Naive thymus-derived CD4-positive, alpha-beta T cell (primary cell): ENCODE results near the gene PDXP. TPM values are rescaled to one million over a fixed set of nuclear protein-coding genes. Genes with fewer than 3 reads are reported as not detected.
A peak's percentile ranks its signal among the peaks of the same experiment; 100 is the strongest.

Source experiments
- ATAC-seq: fragments of 150-1000 bp; cut with Tn5 transposase; 2 replicates; pipeline ENCODE4 v1.10.0; 2021; ENCODE audit warnings: mild to moderate bottlenecking, moderate library complexity
- CTCF ChIA-PET: fragments of 350-600 bp; sonication (Branson Sonifier 250); formaldehyde crosslinking; loops from one replicate; lab custom pipeline; 2021; ENCODE audit warnings: antibody characterized with exemption; lab: Charles Lee
- POLR2A ChIA-PET: fragments of 350-600 bp; sonication (Branson Sonifier 250); formaldehyde crosslinking; loops from one replicate; lab custom pipeline; 2021; ENCODE audit warnings: antibody characterized with exemption, inconsistent platforms; lab: Charles Lee
- DNase-seq, 9 donors: peaks; one replicate each; pipeline versions ENCODE4 v3.0.0 to v3.0.0-alpha.2; 2020 to 2022; ENCODE audit warnings: mixed read lengths in 1 of 9
- H3K27ac ChIP-seq: one replicate; pipeline ENCODE4 v1.7.0; 2013; ENCODE audit warnings: mild to moderate bottlenecking, low read depth, low read length, moderate library complexity
- H3K27me3 ChIP-seq, 2 donors: one replicate each; pipeline ENCODE4 v1.7.0; 2013; ENCODE audit warnings: low read length in 2 of 2, mild to moderate bottlenecking in 2 of 2, moderate library complexity in 2 of 2; ENCODE audit not compliant: control insufficient read depth in 2 of 2, insufficient read depth in 2 of 2
- H3K36me3 ChIP-seq, 3 experiments: 1 replicate in 2 of 3; 2 replicates in 1 of 3; pipeline ENCODE4 v1.7.0; 2013; ENCODE audit warnings: low read length in 3 of 3, mild to moderate bottlenecking in 3 of 3, moderate library complexity in 1 of 3; ENCODE audit not compliant: insufficient read depth in 3 of 3, control insufficient read depth in 2 of 3
- H3K4me1 ChIP-seq, 2 donors: one replicate each; pipeline ENCODE4 v1.7.0; 2013; ENCODE audit warnings: low read length in 2 of 2, mild to moderate bottlenecking in 2 of 2, moderate library complexity in 1 of 2; ENCODE audit not compliant: control insufficient read depth in 2 of 2, insufficient read depth in 2 of 2
- H3K4me3 ChIP-seq: 2 replicates; pipeline ENCODE4 v1.7.0; 2013; ENCODE audit warnings: mild to moderate bottlenecking, low read length
- H3K9me3 ChIP-seq, 3 experiments: 1 replicate in 2 of 3; 2 replicates in 1 of 3; pipeline ENCODE4 v1.7.0; 2013; ENCODE audit warnings: low read length in 3 of 3; ENCODE audit not compliant: control insufficient read depth in 2 of 3
- H3K27ac Mint-ChIP-seq, 9 donors: one replicate each; pipeline ENCODE4 v1.8.0; 2020 to 2022; ENCODE audit warnings: mixed read lengths in 9 of 9, mild to moderate bottlenecking in 8 of 9, moderate library complexity in 5 of 9, inconsistent platforms in 2 of 9
- H3K27me3 Mint-ChIP-seq, 5 donors: one replicate each; pipeline ENCODE4 v1.8.0; 2021 to 2022; ENCODE audit warnings: mixed read lengths in 5 of 5, mild to moderate bottlenecking in 1 of 5
- H3K36me3 Mint-ChIP-seq, 5 donors: one replicate each; pipeline ENCODE4 v1.8.0; 2020 to 2022; ENCODE audit warnings: mixed read lengths in 5 of 5, mild to moderate bottlenecking in 3 of 5, inconsistent platforms in 1 of 5
- H3K4me1 Mint-ChIP-seq, 7 donors: one replicate each; pipeline ENCODE4 v1.8.0; 2020 to 2022; ENCODE audit warnings: mixed read lengths in 7 of 7, mild to moderate bottlenecking in 3 of 7, inconsistent platforms in 1 of 7
- H3K4me3 Mint-ChIP-seq, 10 donors: one replicate each; pipeline ENCODE4 v1.8.0; 2020 to 2022; ENCODE audit warnings: mild to moderate bottlenecking in 10 of 10, mixed read lengths in 10 of 10, moderate library complexity in 6 of 10, inconsistent platforms in 2 of 10
- H3K9me3 Mint-ChIP-seq, 11 donors: one replicate each; pipeline ENCODE4 v1.8.0; 2020 to 2022; ENCODE audit warnings: mixed read lengths in 11 of 11, mild to moderate bottlenecking in 4 of 11, inconsistent platforms in 1 of 11, moderate library complexity in 1 of 11
- intact Hi-C, 2 donors: fragments of 100-400 bp; cut with micrococcal nuclease; formaldehyde crosslinking; loops; one replicate each; pipeline ENCODE4 v1.15.1; 2023
- polyA plus RNA-seq, 2 donors: library from polyadenylated mRNA; unstranded; fragments of 300-500 nt; fragmentation: Illumina TruSeq; gene quantifications; one replicate each; pipeline ENCODE4 v1.2.3, GENCODE V29; 2021
- total RNA-seq, 6 experiments: library from RNA in 5 of 6; stranded (reverse) in 5 of 6; gene quantifications; 1 replicate in 5 of 6; 2 replicates in 1 of 6; pipeline ENCODE4 v1.2.3 and lab custom pipeline; 2021 to 2026

The PDXP gene
- total and polyA plus RNA-seq, 7 experiments from 2014 or later, result 1.9 to 27.4 (median 4.9) TPM

DNA sequence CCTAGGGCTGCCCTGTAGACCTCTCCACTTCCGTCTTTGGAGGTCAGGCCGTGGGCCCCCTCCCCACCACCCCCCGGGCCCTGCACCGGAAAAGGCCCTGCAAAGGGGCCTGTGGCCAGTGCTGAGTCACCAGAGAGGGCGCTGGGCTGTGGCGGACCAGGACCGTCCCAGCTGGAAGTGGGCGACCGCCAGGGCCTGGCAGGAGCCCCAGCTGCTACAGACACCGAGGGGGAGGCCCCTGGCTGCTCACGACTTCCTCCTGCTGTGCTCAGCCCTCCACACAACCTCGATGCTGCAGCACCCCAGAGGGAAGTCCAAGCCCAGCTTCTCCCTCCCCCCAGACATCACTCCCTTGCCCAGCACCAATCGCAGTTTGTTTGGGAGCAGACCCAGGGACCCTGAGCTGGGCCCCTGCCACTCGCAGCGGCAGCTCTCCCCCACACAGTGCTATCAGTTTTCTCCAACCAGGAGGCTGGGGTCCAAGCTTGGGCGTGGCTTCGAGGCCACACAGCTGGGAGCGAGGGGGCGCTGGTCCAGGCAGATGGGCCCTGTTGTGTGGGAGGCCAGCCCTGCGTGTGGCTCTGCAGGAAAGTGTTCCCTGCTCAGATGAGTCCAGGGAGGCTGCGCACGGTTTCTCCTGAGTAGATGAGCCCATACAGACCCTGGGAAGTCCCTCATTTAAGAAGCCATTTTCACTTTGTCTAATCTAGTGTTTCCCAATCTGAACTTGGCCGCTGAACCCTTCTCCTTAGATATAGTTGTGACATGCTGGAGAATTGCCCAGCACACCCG is 24.7 kb upstream of the PDXP start:
- peaks cover 55 to 72% of the 10 kb centered on the region in 2 donors for H3K4me1 ChIP-seq
- intact Hi-C loops, result loop anchor here in 1 of 2 donors (1.0 kb wide), 2 partner anchors 9 to 11 kb away; no protein-coding TSS in a partner anchor
- H3K27ac ChIP-seq, result peak overlapping the region; percentile 71
- H3K9me3 ChIP-seq, result no peaks in the 10 kb centered on the region
- Mint-ChIP-seq H3K4me1 (peaks cover 23 to 70% (median 64%) of the 10 kb centered on the region in 7 donors), H3K4me3 (peak overlapping the region; percentile 18 to 80 (median 70)), H3K27me3 (no peaks in the 10 kb centered on the region), H3K27ac (peak overlapping the region; percentile 86 to 98 (median 93)), H3K36me3 (peaks cover 0 to 4% (median 0%) of the 10 kb centered on the region in 5 donors), H3K9me3 (no peaks in the 10 kb centered on the region)
- CTCF ChIA-PET, result interaction anchor here (0.9 to 20.3 kb wide), 8 partner anchors 6 to 230 kb away, joined by 3 to 292 read pairs (median 12); partner anchors contain the start of genes GGA1, LGALS1, NOL12 and SH3BP1
- H3K36me3 ChIP-seq, result peaks cover 0 to 36% (median 0%) of the 10 kb centered on the region in 3 experiments
- peak; percentile 81 for ATAC-seq
- POLR2A ChIA-PET, result interaction anchor here (0.6 to 5.0 kb wide), 14 partner anchors 9 to 1219 kb away, joined by 3 to 39 read pairs (median 4); partner anchors contain the start of genes LGALS1, NOL12, PDXP and SH3BP1
- H3K27me3 ChIP-seq, result no peaks in the 10 kb centered on the region
- peak overlapping the region; percentile 53 for H3K4me3 ChIP-seq
- peak in 5 of 9 donors; percentile 25 to 68 (median 37) for DNase-seq

DNA sequence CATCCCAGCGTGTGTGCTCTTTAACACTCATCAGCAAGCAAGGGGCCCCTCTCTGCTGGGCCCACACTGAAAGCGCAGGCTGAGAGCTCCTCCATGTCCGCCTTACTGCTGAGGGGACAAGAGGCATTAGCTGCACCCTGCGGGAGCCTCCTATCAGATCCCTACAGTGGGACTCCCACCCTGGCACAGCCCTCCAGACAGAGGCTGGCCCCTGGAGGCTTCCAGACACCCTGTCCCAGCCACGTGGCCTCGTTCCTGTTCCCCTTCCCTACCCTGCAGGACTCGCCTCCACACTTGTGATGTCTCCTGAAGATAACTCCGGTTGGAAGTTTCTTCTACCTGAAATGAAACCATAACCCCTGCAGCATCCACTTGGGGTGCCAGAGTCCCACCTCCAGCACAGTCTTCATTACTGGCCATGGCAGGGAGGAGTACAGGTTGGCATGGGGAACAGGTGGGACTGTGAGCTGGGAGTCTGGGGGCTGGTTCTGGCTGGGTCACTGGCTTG is 24.1 kb upstream of the PDXP start:
- peak overlapping the region; percentile 62 to 83 (median 74) for H3K4me3 Mint-ChIP-seq
- peaks cover 0 to 4% (median 0%) of the 10 kb centered on the region in 5 donors for H3K36me3 Mint-ChIP-seq
- H3K4me1 ChIP-seq, result peaks cover 53 to 74% of the 10 kb centered on the region in 2 donors
- peak overlapping the region; percentile 71 for H3K27ac ChIP-seq
- H3K27ac Mint-ChIP-seq, result peak overlapping the region; percentile 86 to 98 (median 93)
- ATAC-seq (no peak), DNase-seq (no peak)
- ChIA-PET CTCF (interaction anchor here (0.6 to 20.3 kb wide), 7 partner anchors 5 to 405 kb away, joined by 3 to 292 read pairs (median 6); partner anchors contain the start of genes LGALS1, NOL12 and SH3BP1), POLR2A (interaction anchor here (0.6 to 5.0 kb wide), 10 partner anchors 8 to 1220 kb away, joined by 3 to 39 read pairs (median 5); partner anchors contain the start of genes LGALS1, NOL12, PDXP and SH3BP1)
- peaks cover 0 to 33% (median 0%) of the 10 kb centered on the region in 3 experiments for H3K36me3 ChIP-seq
- H3K9me3 Mint-ChIP-seq, result no peaks in the 10 kb centered on the region
- H3K27me3 Mint-ChIP-seq, result no peaks in the 10 kb centered on the region
- H3K4me1 Mint-ChIP-seq, result peaks cover 22 to 66% (median 63%) of the 10 kb centered on the region in 7 donors
- intact Hi-C loops, result no loop called here
- H3K9me3 ChIP-seq, result no peaks in the 10 kb centered on the region
- no peaks in the 10 kb centered on the region for H3K27me3 ChIP-seq
- H3K4me3 ChIP-seq, result peak overlapping the region; percentile 53

DNA sequence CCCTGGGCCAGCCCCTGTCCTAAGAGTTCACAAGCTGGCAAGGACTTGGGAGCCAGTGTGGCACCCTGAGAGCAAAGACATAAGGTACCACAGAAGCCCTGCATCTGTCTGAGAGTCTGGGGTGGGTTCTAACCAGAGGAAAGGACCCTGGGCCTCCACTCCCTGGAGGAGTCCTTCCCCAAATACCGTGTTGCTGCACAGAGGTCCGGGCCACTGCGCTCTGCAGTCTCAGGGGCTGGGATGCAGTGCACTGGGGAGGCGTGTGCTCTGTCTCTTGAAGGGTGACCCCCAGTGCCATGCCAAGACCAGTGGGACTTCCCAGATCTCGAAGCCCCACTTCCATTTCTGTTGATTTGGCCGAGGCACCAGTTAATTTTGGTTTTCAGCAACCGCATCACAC is 23.4 kb upstream of the PDXP start:
- Mint-ChIP-seq H3K36me3 (peaks cover 0 to 4% (median 0%) of the 10 kb centered on the region in 5 donors), H3K9me3 (no peaks in the 10 kb centered on the region), H3K4me3 (peak overlapping the region in 3 of 10 donors; percentile 71 to 79 (median 77)), H3K4me1 (peaks cover 22 to 66% (median 63%) of the 10 kb centered on the region in 7 donors), H3K27ac (peak overlapping the region; percentile 30 to 94 (median 90)), H3K27me3 (no peaks in the 10 kb centered on the region)
- H3K4me1 ChIP-seq, result peaks cover 53 to 74% of the 10 kb centered on the region in 2 donors
- peak overlapping the region; percentile 71 for H3K27ac ChIP-seq
- DNase-seq (no peak), ATAC-seq (no peak)
- H3K4me3 ChIP-seq, result no peak overlapping the region
- peaks cover 0 to 31% (median 0%) of the 10 kb centered on the region in 3 experiments for H3K36me3 ChIP-seq
- intact Hi-C loops, result loop anchor here in 1 of 2 donors (5.0 kb wide), 1 partner anchor 112 kb away; no protein-coding TSS in a partner anchor
- ChIA-PET POLR2A (interaction anchor here (1.2 to 10.0 kb wide), 6 partner anchors 9 to 46 kb away, joined by 3 to 135 read pairs (median 27); partner anchors contain the start of genes LGALS1 and PDXP), CTCF (interaction anchor here (13.6 to 20.3 kb wide), 3 partner anchors 5 to 45 kb away, joined by 254 to 292 read pairs (median 292); partner anchors contain the start of genes LGALS1, NOL12 and SH3BP1)
- H3K27me3 ChIP-seq, result no peaks in the 10 kb centered on the region
- no peaks in the 10 kb centered on the region for H3K9me3 ChIP-seq

DNA sequence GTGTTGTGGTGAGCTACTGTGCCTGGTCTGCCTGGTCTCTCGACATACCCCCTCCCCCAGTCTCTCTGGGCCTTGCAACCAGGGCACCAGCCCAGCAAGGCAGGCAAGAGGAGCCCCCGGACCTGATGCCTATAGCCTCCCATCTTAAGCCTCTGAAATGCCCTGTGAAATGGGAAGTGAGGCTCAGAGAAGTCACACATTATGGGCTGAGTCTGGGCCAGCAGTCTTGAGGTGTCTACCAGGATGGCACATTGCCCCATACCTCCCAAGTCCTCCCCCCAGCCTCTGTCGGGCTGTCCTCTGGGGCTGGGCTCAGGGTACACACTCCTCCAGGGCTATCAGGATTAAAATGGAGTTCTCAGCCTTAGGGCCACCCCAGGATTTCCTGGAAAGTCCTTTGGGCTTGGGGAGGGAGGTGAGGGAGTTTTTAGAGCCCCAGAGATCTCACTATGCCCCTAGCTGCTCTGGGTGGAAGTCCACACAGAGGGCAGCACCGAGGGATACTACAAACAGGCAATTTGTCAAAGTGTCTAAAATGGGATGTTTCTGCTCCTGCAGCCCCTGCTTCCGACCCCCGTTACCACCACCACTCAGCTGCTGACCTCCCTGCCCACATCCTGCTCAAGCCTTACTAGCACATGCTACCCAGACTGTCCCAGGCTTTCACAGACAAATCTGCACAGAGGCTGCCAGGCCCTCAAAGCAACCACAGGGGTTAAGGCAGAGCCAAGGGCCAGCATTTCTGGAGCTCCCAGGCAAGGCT is 22.2 kb upstream of the PDXP start:
- peaks cover 60 to 81% of the 10 kb centered on the region in 2 donors for H3K4me1 ChIP-seq
- H3K4me3 Mint-ChIP-seq, result peak overlapping the region in 9 of 10 donors; percentile 3 to 95 (median 53)
- H3K9me3 ChIP-seq, result no peaks in the 10 kb centered on the region
- DNase-seq (no peak), ATAC-seq (no peak)
- CTCF ChIA-PET, result interaction anchor here (1.1 to 17.3 kb wide), 4 partner anchors 11 to 44 kb away, joined by 3 to 292 read pairs (median 132); partner anchors contain the start of genes GGA1, LGALS1 and NOL12
- no peaks in the 10 kb centered on the region for H3K27me3 Mint-ChIP-seq
- no peaks in the 10 kb centered on the region for H3K9me3 Mint-ChIP-seq
- H3K4me1 Mint-ChIP-seq, result peaks cover 22 to 66% (median 60%) of the 10 kb centered on the region in 7 donors
- H3K27ac Mint-ChIP-seq, result peak overlapping the region; percentile 57 to 94 (median 88)
- intact Hi-C loops, result loop anchor here in 1 of 2 donors (5.0 kb wide), 1 partner anchor 111 kb away; no protein-coding TSS in a partner anchor
- H3K4me3 ChIP-seq, result peak overlapping the region; percentile 26
- H3K36me3 Mint-ChIP-seq, result peaks cover 0 to 5% (median 0%) of the 10 kb centered on the region in 5 donors
- POLR2A ChIA-PET, result interaction anchor here (0.6 to 10.1 kb wide), 9 partner anchors 11 to 183 kb away, joined by 3 to 135 read pairs (median 5); partner anchors contain the start of genes GGA1, LGALS1 and PDXP
- peak overlapping the region; percentile 81 for H3K27ac ChIP-seq
- peaks cover 0 to 26% (median 0%) of the 10 kb centered on the region in 3 experiments for H3K36me3 ChIP-seq
- H3K27me3 ChIP-seq, result no peaks in the 10 kb centered on the region

DNA sequence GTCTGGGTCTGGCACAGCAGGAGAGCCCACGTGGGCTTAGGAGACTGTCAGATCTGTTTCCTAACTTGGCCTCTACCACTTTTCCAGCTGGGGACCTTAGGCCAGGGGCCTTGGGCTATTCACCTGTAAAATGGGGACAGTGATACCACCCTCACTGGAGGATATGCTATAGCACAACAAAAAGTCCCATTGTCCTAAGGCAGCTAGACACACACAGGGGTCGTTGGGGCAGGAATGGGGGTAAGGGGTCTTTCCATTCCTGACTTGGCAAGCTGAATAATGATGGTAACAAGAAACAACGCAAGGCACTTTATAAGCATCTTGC is 21.6 kb upstream of the PDXP start:
- H3K9me3 Mint-ChIP-seq, result no peaks in the 10 kb centered on the region
- no peak for DNase-seq
- H3K4me1 ChIP-seq, result peaks cover 66 to 81% of the 10 kb centered on the region in 2 donors
- POLR2A ChIA-PET, result interaction anchor here (0.6 to 10.1 kb wide), 10 partner anchors 11 to 182 kb away, joined by 3 to 135 read pairs (median 5); partner anchors contain the start of genes GGA1, LGALS1 and PDXP
- H3K27ac ChIP-seq, result peak overlapping the region; percentile 81
- H3K4me3 ChIP-seq, result peak overlapping the region; percentile 26
- peaks cover 0 to 26% (median 4%) of the 10 kb centered on the region in 3 experiments for H3K36me3 ChIP-seq
- no peaks in the 10 kb centered on the region for H3K27me3 Mint-ChIP-seq
- H3K4me1 Mint-ChIP-seq, result peaks cover 22 to 69% (median 65%) of the 10 kb centered on the region in 7 donors
- H3K27ac Mint-ChIP-seq, result peak overlapping the region; percentile 57 to 94 (median 88)
- no peaks in the 10 kb centered on the region for H3K9me3 ChIP-seq
- CTCF ChIA-PET, result interaction anchor here (1.1 to 17.3 kb wide), 5 partner anchors 12 to 44 kb away, joined by 3 to 292 read pairs (median 10); partner anchors contain the start of genes GGA1, LGALS1, NOL12 and PDXP
- peaks cover 0 to 8% (median 0%) of the 10 kb centered on the region in 5 donors for H3K36me3 Mint-ChIP-seq
- no peak for ATAC-seq
- H3K4me3 Mint-ChIP-seq, result peak overlapping the region in 7 of 10 donors; percentile 34 to 95 (median 62)
- intact Hi-C loops, result loop anchor here in 1 of 2 donors (5.0 kb wide), 1 partner anchor 110 kb away; no protein-coding TSS in a partner anchor
- H3K27me3 ChIP-seq, result no peaks in the 10 kb centered on the region
